Mammary epithelial cell (primary cell): Measurements from ENCODE around the gene CTSW.

Experiments
- CTCF ChIP-seq, 2 donors: IDR thresholded peaks in 1 of 2; conservative IDR thresholded peaks in 1 of 2; 2 replicates each; pipeline ENCODE4 v1.5.1; 2011 to 2012; ENCODE audit warnings: inconsistent platforms in 2 of 2, low read length in 2 of 2, mild to moderate bottlenecking in 2 of 2, control low read depth in 1 of 2, low read depth in 1 of 2; ENCODE audit not compliant: insufficient read depth in 1 of 2; ENCODE audit errors: extremely low read depth in 1 of 2
- EZH2 ChIP-seq: IDR thresholded peaks from 2 replicates; pipeline ENCODE4 v1.6.1; 2012; ENCODE audit warnings: low read length, inconsistent platforms, borderline replicate concordance

GRCh38 chr11:65842144-65842543 is 37.5 kb upstream of the CTSW start:
- TF ChIP-seq CTCF (conservative IDR thresholded peaks at IDR 0.05 in 1 of 2, IDR thresholded peaks at IDR 0.05 in 1 of 2; ENCODE audit: extremely low read depth in 1 of 2, insufficient read depth in 1 of 2, low read depth in 1 of 2, low read length in 2 of 2) = no peak
- no peak for TF ChIP-seq EZH2
